HepG2 (cell line): ENCODE data around the gene IL12A. TPM values are rescaled to one million over a fixed set of nuclear protein-coding genes. Genes with fewer than 3 reads are reported as not detected.

Experiments
- ARNTL ChIP-seq: sonication (generic); formaldehyde crosslinking; IDR thresholded peaks from 2 replicates; pipeline ENCODE4 v1.4.0; 2020; ENCODE audit warnings: mild to moderate bottlenecking, missing genetic modification reagents
- CBFB ChIP-seq: sonication (generic); formaldehyde crosslinking; IDR thresholded peaks from 2 replicates; pipeline ENCODE4 v1.4.0; 2020; ENCODE audit warnings: missing genetic modification reagents
- DDIT3 ChIP-seq: sonication (generic); formaldehyde crosslinking; IDR thresholded peaks from 2 replicates; pipeline ENCODE4 v1.4.0; 2020; ENCODE audit warnings: mild to moderate bottlenecking, missing genetic modification reagents
- EZH2 ChIP-seq: conservative IDR thresholded peaks from 2 replicates; pipeline ENCODE4 v1.6.1; 2012; ENCODE audit warnings: mild to moderate bottlenecking, low read depth, low read length, moderate library complexity
- HNF1B ChIP-seq: sonication (generic); formaldehyde crosslinking; IDR thresholded peaks from 2 replicates; pipeline ENCODE4 v1.5.1; 2020; ENCODE audit warnings: mild to moderate bottlenecking, moderate library complexity, missing genetic modification reagents
- HOXA5 ChIP-seq: sonication (generic); formaldehyde crosslinking; IDR thresholded peaks from 2 replicates; pipeline ENCODE4 v1.4.0; 2020; ENCODE audit warnings: missing genetic modification reagents
- MAZ ChIP-seq, 2 experiments: sonication (generic) in 1 of 2; formaldehyde crosslinking in 1 of 2; IDR thresholded peaks; 2 replicates each; pipeline versions ENCODE4 v1.5.0 to v1.6.1; 2012 to 2020; ENCODE audit warnings: low read depth in 2 of 2, mild to moderate bottlenecking in 2 of 2, borderline replicate concordance in 1 of 2, improper control_type of control experiment in 1 of 2, low read length in 1 of 2, missing genetic modification reagents in 1 of 2, moderate library complexity in 1 of 2
- NR2F6 ChIP-seq, 2 experiments: IDR thresholded peaks; 2 replicates each; pipeline ENCODE4 v1.6.1; 2016; ENCODE audit warnings: antibody characterized with exemption in 1 of 2, mild to moderate bottlenecking in 1 of 2
- STAT5B ChIP-seq: sonication (generic); formaldehyde crosslinking; IDR thresholded peaks from 2 replicates; pipeline ENCODE4 v1.4.0; 2020; ENCODE audit warnings: missing genetic modification reagents
- TP53 ChIP-seq: sonication (generic); formaldehyde crosslinking; conservative IDR thresholded peaks from 2 replicates; pipeline ENCODE4 v1.4.0; 2020; ENCODE audit warnings: missing genetic modification reagents
- XRCC5 ChIP-seq: fragments of 200-400 bp; formaldehyde crosslinking; optimal IDR thresholded peaks from 2 replicates; pipeline ENCODE3; 2017; ENCODE audit warnings: mild to moderate bottlenecking, low read length
- ZFP62 ChIP-seq: sonication (generic); formaldehyde crosslinking; IDR thresholded peaks from 2 replicates; pipeline ENCODE4 v1.4.0; 2020; ENCODE audit warnings: missing genetic modification reagents
- ZHX1 ChIP-seq: sonication (generic); formaldehyde crosslinking; IDR thresholded peaks from 2 replicates; pipeline ENCODE4 v1.8.1; 2022; ENCODE audit warnings: low read depth, mild to moderate bottlenecking, missing genetic modification reagents
- ZNF180 ChIP-seq: sonication (generic); formaldehyde crosslinking; IDR thresholded peaks from 2 replicates; pipeline ENCODE4 v1.4.0; 2020; ENCODE audit warnings: low read depth, missing genetic modification reagents, borderline replicate concordance
- ZNF329 ChIP-seq: sonication (generic); formaldehyde crosslinking; IDR thresholded peaks from 2 replicates; pipeline ENCODE4 v1.9.0; 2021; ENCODE audit warnings: low read depth, mild to moderate bottlenecking, missing genetic modification reagents
- ZNF605 ChIP-seq: sonication (generic); formaldehyde crosslinking; IDR thresholded peaks from 2 replicates; pipeline ENCODE4 v1.8.0; 2022; ENCODE audit warnings: mild to moderate bottlenecking, missing genetic modification reagents
- ZNF710 ChIP-seq: sonication (generic); formaldehyde crosslinking; IDR thresholded peaks from 2 replicates; pipeline ENCODE4 v1.5.0; 2020; ENCODE audit warnings: mild to moderate bottlenecking, missing genetic modification reagents, borderline replicate concordance
- ZNF800 ChIP-seq: sonication (generic); formaldehyde crosslinking; IDR thresholded peaks from 2 replicates; pipeline ENCODE4 v1.4.0; 2020; ENCODE audit warnings: missing genetic modification reagents
- polyA plus RNA-seq, 8 experiments: library from polyadenylated mRNA; depleted of rRNA in 3 of 8; stranded (reverse) in 7 of 8; unstranded in 1 of 8; fragments of >200 nt; fragmentation: Illumina TruSeq in 4 of 8; extraction: Trizol in 4 of 8; gene quantifications; 2 replicates each; pipeline versions ENCODE4 v1.2.1 to v1.2.3, GENCODE V29; 2011 to 2016; ENCODE audit warnings: low read depth in 4 of 8, missing spikeins in 1 of 8, mixed read lengths in 1 of 8; ENCODE audit not compliant: insufficient read depth in 1 of 8
- total RNA-seq, 5 experiments: library from RNA; depleted of rRNA; stranded (reverse); fragments of >200 nt; fragmentation: Illumina TruSeq; extraction: Trizol; gene quantifications; 2 replicates each; pipeline ENCODE4 v1.2.3, GENCODE V29; 2016; ENCODE audit warnings: low read depth in 1 of 5

IL12A gene
- total and polyA plus RNA-seq, 2 of the 13 experiments (the other 11 are each of a cell fraction or from before 2014, with no cell fraction given) = 0.36 to 1.1 TPM

- TF ChIP-seq DDIT3 (CRISPR knock-in tag) (no peak), XRCC5 (peak; percentile 75), ZNF800 (CRISPR knock-in tag) (no peak), ZNF605 (CRISPR knock-in tag) (no peak; the same call in 1 of the 2 replicates), HOXA5 (CRISPR knock-in tag) (no peak), STAT5B (no peak), ZNF329 (CRISPR knock-in tag) (no peak), ZNF710 (CRISPR knock-in tag) (no peak), ZFP62 (CRISPR knock-in tag) (no peak), MAZ (IDR thresholded peaks at IDR 0.05; ENCODE audit: borderline replicate concordance, low read depth, low read length) (peak; percentile 72), MAZ (CRISPR knock-in tag; IDR thresholded peaks at IDR 0.05; ENCODE audit: low read depth) (peak; percentile 75; the same call in 1 of the 2 replicates), ARNTL (CRISPR knock-in tag) (no peak), ZNF180 (no peak), TP53 (CRISPR knock-in tag) (no peak), HNF1B (CRISPR knock-in tag) (peak; percentile 45; the same call in 1 of the 2 replicates), ZHX1 (CRISPR knock-in tag) (no peak), CBFB (CRISPR knock-in tag) (0 out of 2 replicates have a peak, but pooled peaks have one; percentile 44), NR2F6 (IDR thresholded peaks at IDR 0.05) (no peak), NR2F6 (CRISPR knock-in tag; IDR thresholded peaks at IDR 0.05) (no peak), EZH2 (no peak)
These were observed at the start of gene IL12A (continued) for GRCh38 chr3:159988617-159989271.
